ENCODE measurements around the gene WSCD1. TPM values are rescaled to one million over a fixed set of nuclear protein-coding genes. Genes with fewer than 3 reads are reported as not detected.

The WSCD1 gene
- total and polyA plus RNA-seq, 8 donors: 1.2 to 4.1 (median 2.6) TPM

DNA sequence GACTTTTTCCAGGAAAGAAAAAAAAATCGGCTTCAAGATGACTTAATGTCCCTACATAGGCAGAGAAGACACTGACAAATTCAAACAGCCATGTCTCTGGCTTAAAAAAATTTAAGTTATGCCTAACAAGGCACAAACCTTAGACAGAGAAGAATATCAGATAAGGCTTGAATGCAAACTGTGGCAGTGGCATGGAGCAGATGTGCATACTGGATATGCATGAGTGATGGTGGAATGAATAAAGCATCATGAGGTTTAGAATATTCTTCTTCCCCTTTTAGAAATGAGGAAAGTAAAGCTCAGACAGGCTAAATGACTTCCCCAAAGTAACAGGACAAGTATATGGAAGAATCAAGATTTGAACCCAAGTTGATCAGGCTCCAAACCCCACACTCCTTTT, 23.2 kb upstream of the WSCD1 start:
- TF ChIP-seq, protein P1, sequence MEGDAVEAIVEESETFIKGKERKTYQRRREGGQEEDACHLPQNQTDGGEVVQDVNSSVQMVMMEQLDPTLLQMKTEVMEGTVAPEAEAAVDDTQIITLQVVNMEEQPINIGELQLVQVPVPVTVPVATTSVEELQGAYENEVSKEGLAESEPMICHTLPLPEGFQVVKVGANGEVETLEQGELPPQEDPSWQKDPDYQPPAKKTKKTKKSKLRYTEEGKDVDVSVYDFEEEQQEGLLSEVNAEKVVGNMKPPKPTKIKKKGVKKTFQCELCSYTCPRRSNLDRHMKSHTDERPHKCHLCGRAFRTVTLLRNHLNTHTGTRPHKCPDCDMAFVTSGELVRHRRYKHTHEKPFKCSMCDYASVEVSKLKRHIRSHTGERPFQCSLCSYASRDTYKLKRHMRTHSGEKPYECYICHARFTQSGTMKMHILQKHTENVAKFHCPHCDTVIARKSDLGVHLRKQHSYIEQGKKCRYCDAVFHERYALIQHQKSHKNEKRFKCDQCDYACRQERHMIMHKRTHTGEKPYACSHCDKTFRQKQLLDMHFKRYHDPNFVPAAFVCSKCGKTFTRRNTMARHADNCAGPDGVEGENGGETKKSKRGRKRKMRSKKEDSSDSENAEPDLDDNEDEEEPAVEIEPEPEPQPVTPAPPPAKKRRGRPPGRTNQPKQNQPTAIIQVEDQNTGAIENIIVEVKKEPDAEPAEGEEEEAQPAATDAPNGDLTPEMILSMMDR (IDR thresholded peaks at IDR 0.05): no peak
- intact Hi-C loops (cut with DNase I): no loop called here

DNA sequence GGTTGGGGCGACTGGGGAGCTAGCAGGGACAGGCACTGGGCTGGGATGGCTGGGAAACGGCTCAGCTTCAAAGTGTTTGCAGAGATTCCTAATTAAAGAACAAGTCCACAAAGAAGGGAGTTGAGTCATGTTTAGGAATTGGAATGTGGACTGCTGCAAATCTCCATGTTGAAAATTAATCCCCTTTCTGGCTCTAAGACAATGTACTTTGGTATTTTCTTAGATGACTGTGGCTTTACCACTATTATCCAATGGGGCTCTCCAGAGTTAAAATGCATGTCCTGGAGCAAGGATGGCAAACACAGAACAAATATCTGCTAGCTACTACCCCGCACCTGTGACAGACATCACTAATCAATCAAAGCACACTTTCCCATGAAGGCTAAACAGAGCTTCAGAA, 22.2 kb upstream of the WSCD1 start:
- H3K9me3 ChIP-seq: no peaks in the 10 kb centered on the region
- no peaks in the 10 kb centered on the region for H3K36me3 ChIP-seq
- ATAC-seq (no peak), FAIRE-seq (no peak), DNase-seq (no peak)
- no peaks in the 10 kb centered on the region for H3K4me1 ChIP-seq
- TF ChIP-seq, protein P1 (IDR thresholded peaks at IDR 0.05): no peak
- 62% methylated on average over 3 of the region's 3 CpGs for WGBS, 2 donors
- H3K27me3 ChIP-seq: no peaks in the 10 kb centered on the region
- intact Hi-C loops (cut with DNase I): no loop called here
- no peak overlapping the region for H3K4me3 ChIP-seq
- no peak overlapping the region for H3K27ac ChIP-seq

More for the DNA sequence above, 23.2 kb upstream of the WSCD1 start:
- H3K9me3 ChIP-seq: no peaks in the 10 kb centered on the region
- no peak overlapping the region for H3K27ac ChIP-seq
- H3K36me3 ChIP-seq: no peaks in the 10 kb centered on the region
- no peaks in the 10 kb centered on the region for H3K4me1 ChIP-seq
- H3K4me3 ChIP-seq: no peak overlapping the region
- ATAC-seq: no peak
- no peak for DNase-seq
- H3K27me3 ChIP-seq: no peaks in the 10 kb centered on the region
- FAIRE-seq: no peak
- WGBS, 2 donors: 31 to 37% methylated on average over 1 of the region's 1 CpG

DNA sequence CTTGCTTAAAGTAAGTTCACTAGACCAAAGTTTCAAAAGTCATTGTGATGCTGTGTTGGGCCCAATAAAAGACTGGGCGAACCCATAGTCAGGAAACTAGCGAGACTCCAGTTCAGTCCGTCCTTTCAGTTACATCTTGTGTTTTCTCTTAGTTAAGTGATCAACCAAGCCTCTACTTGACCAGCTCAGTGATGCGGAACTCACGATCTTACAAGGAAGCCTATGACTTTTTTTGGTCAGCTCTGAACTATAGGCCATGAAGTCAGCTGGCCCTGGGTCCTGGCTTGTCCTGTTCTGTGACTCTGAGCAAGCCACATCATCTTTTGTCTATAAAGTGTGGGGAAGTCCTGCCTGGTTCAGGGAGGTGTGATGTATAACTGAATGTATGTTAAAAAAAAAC, 21.7 kb upstream of the WSCD1 start:
- no peak for ATAC-seq
- Histone ChIP-seq H3K27me3 (no peaks in the 10 kb centered on the region), H3K4me3 (no peak overlapping the region), H3K9me3 (no peaks in the 10 kb centered on the region), H3K36me3 (no peaks in the 10 kb centered on the region), H3K4me1 (no peaks in the 10 kb centered on the region), H3K27ac (no peak overlapping the region)
- intact Hi-C loops (cut with DNase I): no loop called here
- 79 to 91% methylated on average over 5 of the region's 5 CpGs for WGBS, 2 donors
- FAIRE-seq: no peak
- TF ChIP-seq, protein P1 (IDR thresholded peaks at IDR 0.05): no peak
- DNase-seq: peak in 1 of 6 donors; percentile 6

DNA sequence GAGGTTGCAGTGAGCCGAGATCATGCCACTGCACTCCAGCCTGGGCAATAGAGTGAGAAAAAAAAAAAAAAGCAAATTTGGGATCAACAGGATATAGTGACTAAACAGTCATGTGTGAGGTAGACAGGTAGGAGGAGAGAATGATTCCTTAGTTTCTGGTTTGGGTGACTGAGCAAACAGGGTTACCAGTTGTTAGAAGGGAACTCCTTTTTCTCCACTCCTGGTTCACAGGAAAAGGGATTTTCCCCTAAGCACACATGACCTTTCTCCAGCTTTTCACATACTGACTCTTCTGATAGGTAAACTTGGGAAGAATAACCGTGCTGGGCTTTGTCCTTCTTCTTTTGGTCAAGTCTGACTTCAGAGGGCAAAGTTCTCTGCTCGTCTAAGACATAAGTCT, 17.3 kb upstream of the WSCD1 start:
- H3K36me3 ChIP-seq: no peaks in the 10 kb centered on the region
- H3K4me1 ChIP-seq: no peaks in the 10 kb centered on the region
- ATAC-seq (no peak), FAIRE-seq (no peak), DNase-seq (no peak)
- H3K27ac ChIP-seq: no peak overlapping the region
- no peaks in the 10 kb centered on the region for H3K27me3 ChIP-seq
- no peak overlapping the region for H3K4me3 ChIP-seq
- intact Hi-C loops (cut with DNase I): no loop called here
- H3K9me3 ChIP-seq: no peaks in the 10 kb centered on the region
- 43 to 51% methylated on average over 3 of the region's 3 CpGs for WGBS, 2 donors
- TF ChIP-seq, protein P1 (IDR thresholded peaks at IDR 0.05): no peak

DNA sequence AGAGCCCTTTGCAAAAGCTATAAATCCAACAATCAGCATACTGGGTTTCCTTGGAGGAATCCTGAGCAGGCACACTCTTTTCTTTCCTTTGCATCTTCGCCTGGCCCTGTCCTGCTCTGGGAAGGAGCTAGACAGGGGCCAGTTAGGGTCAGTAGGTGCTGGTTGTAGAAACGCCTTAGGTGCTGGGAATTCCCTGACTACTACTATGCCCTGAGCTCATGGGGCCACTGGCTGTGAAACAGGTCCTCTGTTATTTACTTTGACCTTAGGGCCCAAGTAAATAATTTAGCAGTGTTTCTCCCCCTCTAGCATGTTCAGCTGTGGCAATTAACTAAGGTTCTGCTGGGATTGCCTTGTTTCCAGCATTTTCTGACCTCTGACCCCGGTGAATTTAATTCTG, 15.8 kb upstream of the WSCD1 start:
- ATAC-seq: no peak
- DNase-seq: peak in 1 of 6 donors; percentile 3
- 78 to 83% methylated on average over 3 of the region's 3 CpGs for WGBS, 2 donors
- intact Hi-C loops (cut with DNase I): no loop called here
- no peaks in the 10 kb centered on the region for H3K27me3 ChIP-seq
- no peak overlapping the region for H3K4me3 ChIP-seq
- no peaks in the 10 kb centered on the region for H3K4me1 ChIP-seq
- no peak overlapping the region for H3K27ac ChIP-seq
- no peaks in the 10 kb centered on the region for H3K9me3 ChIP-seq
- TF ChIP-seq, protein P1 (IDR thresholded peaks at IDR 0.05): no peak
- no peak for FAIRE-seq
- H3K36me3 ChIP-seq: no peaks in the 10 kb centered on the region
